Sigmoid colon (tissue), 3 donors: ENCODE results near the gene SMKR1.

Source experiments
- POLR2A ChIP-seq, 2 donors: fragments of 450-650 bp; IDR thresholded peaks; one replicate each; pipeline ENCODE4 v1.6.1; 2016; ENCODE audit warnings: antibody characterized with exemption in 2 of 2, mild to moderate bottlenecking in 2 of 2, moderate library complexity in 2 of 2
- TF ChIP-seq, protein P1 (sequence below), 4 experiments: fragments of 450-650 bp in 3 of 4; fragments of 200-600 bp in 1 of 4; IDR thresholded peaks; one replicate each; pipeline ENCODE4 v1.5.1; 2016 to 2019; ENCODE audit warnings: antibody characterized with exemption in 4 of 4, mild to moderate bottlenecking in 3 of 4, moderate library complexity in 2 of 4

DNA sequence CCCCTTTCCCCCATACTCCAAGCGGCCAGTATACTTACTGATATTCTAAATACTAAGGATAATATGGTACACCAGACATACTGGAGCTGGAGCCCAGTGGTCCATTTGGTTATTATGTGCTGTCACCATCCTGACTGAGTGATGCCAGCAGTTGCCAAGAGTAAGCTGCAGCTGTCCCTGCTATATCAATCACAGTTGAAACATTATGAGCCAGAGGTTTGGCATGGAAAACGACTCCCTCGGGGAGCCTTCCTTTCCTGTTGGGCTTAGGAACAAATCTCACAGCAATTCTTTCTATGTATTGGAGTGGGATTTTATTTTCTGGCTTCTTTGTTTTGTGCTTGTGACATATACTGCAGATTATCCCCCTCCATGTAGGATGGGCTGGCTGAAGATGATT is 35.5 kb upstream of the SMKR1 start:
- TF ChIP-seq, protein P1, sequence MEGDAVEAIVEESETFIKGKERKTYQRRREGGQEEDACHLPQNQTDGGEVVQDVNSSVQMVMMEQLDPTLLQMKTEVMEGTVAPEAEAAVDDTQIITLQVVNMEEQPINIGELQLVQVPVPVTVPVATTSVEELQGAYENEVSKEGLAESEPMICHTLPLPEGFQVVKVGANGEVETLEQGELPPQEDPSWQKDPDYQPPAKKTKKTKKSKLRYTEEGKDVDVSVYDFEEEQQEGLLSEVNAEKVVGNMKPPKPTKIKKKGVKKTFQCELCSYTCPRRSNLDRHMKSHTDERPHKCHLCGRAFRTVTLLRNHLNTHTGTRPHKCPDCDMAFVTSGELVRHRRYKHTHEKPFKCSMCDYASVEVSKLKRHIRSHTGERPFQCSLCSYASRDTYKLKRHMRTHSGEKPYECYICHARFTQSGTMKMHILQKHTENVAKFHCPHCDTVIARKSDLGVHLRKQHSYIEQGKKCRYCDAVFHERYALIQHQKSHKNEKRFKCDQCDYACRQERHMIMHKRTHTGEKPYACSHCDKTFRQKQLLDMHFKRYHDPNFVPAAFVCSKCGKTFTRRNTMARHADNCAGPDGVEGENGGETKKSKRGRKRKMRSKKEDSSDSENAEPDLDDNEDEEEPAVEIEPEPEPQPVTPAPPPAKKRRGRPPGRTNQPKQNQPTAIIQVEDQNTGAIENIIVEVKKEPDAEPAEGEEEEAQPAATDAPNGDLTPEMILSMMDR (IDR thresholded peaks at IDR 0.05), result no peak
- no peak for TF ChIP-seq POLR2A (IDR thresholded peaks at IDR 0.05)
